WTC11 (cell line): ENCODE measurements around the gene KRTAP26-1.

Experiments
- ESRRA ChIP-seq: sonication (generic); formaldehyde crosslinking; IDR thresholded peaks from 2 replicates; pipeline ENCODE4 v1.8.1; 2022; ENCODE audit warnings: mild to moderate bottlenecking, missing genetic modification reagents, borderline replicate concordance
- GABPB1 ChIP-seq: sonication (generic); formaldehyde crosslinking; IDR thresholded peaks from 2 replicates; pipeline ENCODE4 v1.8.1; 2023; ENCODE audit warnings: mild to moderate bottlenecking, missing genetic modification reagents
- NFE2L1 ChIP-seq: sonication (generic); formaldehyde crosslinking; IDR thresholded peaks from 2 replicates; pipeline ENCODE4 v1.8.1; 2023; ENCODE audit warnings: missing genetic modification reagents
- NR3C1 ChIP-seq: sonication (generic); formaldehyde crosslinking; conservative IDR thresholded peaks from 2 replicates; pipeline ENCODE4 v1.8.1; 2023; ENCODE audit warnings: low read depth, mild to moderate bottlenecking, missing genetic modification reagents
- RELA ChIP-seq: sonication (generic); formaldehyde crosslinking; IDR thresholded peaks from 2 replicates; pipeline ENCODE4 v1.8.1; 2022; ENCODE audit warnings: missing genetic modification reagents, mild to moderate bottlenecking, borderline replicate concordance
- TEAD4 ChIP-seq: sonication (generic); formaldehyde crosslinking; IDR thresholded peaks from 2 replicates; pipeline ENCODE4 v1.8.0; 2022; ENCODE audit warnings: mild to moderate bottlenecking, missing genetic modification reagents
- ZNF232 ChIP-seq: sonication (generic); formaldehyde crosslinking; IDR thresholded peaks from 2 replicates; pipeline ENCODE4 v1.8.0; 2022; ENCODE audit warnings: mild to moderate bottlenecking, missing genetic modification reagents
- ZNF396 ChIP-seq: fragments of 250-450 bp; sonication (Bioruptor Pico); IDR thresholded peaks from 2 replicates; pipeline ENCODE4 v1.8.0; 2021; ENCODE audit warnings: mild to moderate bottlenecking, moderate library complexity, borderline replicate concordance
- TF ChIP-seq, protein P1 (sequence below): fragments of 200-600 bp; IDR thresholded peaks from 2 replicates; pipeline ENCODE4 v1.8.0; 2022; ENCODE audit warnings: antibody characterized with exemption
- TF ChIP-seq, protein P2 (sequence below): sonication (generic); formaldehyde crosslinking; conservative IDR thresholded peaks from 2 replicates; pipeline ENCODE4 v1.8.1; 2022; ENCODE audit warnings: mild to moderate bottlenecking, missing genetic modification reagents
- TF ChIP-seq, protein P3 (sequence below): sonication (generic); formaldehyde crosslinking; IDR thresholded peaks from 2 replicates; pipeline ENCODE4 v1.8.1; 2023; ENCODE audit warnings: mild to moderate bottlenecking, missing genetic modification reagents, moderate library complexity
- TF ChIP-seq, protein P4 (sequence below): sonication (generic); formaldehyde crosslinking; IDR thresholded peaks from 2 replicates; pipeline ENCODE4 v1.8.0; 2022; ENCODE audit warnings: mild to moderate bottlenecking, missing genetic modification reagents
- TF ChIP-seq, protein P5 (sequence below): sonication (generic); formaldehyde crosslinking; IDR thresholded peaks from 2 replicates; pipeline ENCODE4 v1.8.0; 2023; ENCODE audit warnings: mild to moderate bottlenecking, missing genetic modification reagents
- TF ChIP-seq, protein P6 (sequence below): sonication (generic); formaldehyde crosslinking; IDR thresholded peaks from 2 replicates; pipeline ENCODE4 v1.8.0; 2022; ENCODE audit warnings: mild to moderate bottlenecking, missing genetic modification reagents

DNA sequence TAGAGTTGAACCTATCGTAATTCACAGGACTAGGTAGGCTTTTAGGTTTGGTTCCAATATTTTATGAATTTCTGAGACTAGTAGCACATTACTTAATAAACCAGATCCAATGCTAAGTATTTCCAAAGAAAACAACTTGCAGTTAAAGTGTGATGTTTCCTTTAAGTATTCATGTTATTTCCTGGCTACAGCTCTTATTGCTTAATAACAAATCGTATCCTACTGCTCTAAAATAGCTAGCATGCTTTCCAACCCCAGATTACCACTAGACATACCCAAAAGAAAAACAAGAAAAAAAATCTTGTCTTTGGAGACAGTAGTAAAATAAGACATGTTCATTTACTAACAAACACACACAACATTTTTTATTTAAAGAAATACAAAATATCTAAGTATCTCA, 16.5 kb upstream of the KRTAP26-1 start:
- TF ChIP-seq, protein P1, sequence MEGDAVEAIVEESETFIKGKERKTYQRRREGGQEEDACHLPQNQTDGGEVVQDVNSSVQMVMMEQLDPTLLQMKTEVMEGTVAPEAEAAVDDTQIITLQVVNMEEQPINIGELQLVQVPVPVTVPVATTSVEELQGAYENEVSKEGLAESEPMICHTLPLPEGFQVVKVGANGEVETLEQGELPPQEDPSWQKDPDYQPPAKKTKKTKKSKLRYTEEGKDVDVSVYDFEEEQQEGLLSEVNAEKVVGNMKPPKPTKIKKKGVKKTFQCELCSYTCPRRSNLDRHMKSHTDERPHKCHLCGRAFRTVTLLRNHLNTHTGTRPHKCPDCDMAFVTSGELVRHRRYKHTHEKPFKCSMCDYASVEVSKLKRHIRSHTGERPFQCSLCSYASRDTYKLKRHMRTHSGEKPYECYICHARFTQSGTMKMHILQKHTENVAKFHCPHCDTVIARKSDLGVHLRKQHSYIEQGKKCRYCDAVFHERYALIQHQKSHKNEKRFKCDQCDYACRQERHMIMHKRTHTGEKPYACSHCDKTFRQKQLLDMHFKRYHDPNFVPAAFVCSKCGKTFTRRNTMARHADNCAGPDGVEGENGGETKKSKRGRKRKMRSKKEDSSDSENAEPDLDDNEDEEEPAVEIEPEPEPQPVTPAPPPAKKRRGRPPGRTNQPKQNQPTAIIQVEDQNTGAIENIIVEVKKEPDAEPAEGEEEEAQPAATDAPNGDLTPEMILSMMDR, result no peak
- no peak for TF ChIP-seq ZNF232
- TF ChIP-seq, protein P2, sequence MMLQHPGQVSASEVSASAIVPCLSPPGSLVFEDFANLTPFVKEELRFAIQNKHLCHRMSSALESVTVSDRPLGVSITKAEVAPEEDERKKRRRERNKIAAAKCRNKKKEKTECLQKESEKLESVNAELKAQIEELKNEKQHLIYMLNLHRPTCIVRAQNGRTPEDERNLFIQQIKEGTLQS (CRISPR knock-in tag), result no peak
- TF ChIP-seq TEAD4, result no peak
- TF ChIP-seq ESRRA (CRISPR knock-in tag), result no peak
- TF ChIP-seq NFE2L1, result no peak
- TF ChIP-seq, protein P3, sequence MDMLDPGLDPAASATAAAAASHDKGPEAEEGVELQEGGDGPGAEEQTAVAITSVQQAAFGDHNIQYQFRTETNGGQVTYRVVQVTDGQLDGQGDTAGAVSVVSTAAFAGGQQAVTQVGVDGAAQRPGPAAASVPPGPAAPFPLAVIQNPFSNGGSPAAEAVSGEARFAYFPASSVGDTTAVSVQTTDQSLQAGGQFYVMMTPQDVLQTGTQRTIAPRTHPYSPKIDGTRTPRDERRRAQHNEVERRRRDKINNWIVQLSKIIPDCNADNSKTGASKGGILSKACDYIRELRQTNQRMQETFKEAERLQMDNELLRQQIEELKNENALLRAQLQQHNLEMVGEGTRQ, result no peak
- TF ChIP-seq RELA (CRISPR knock-in tag), result no peak
- TF ChIP-seq NR3C1, result no peak
- TF ChIP-seq, protein P4, sequence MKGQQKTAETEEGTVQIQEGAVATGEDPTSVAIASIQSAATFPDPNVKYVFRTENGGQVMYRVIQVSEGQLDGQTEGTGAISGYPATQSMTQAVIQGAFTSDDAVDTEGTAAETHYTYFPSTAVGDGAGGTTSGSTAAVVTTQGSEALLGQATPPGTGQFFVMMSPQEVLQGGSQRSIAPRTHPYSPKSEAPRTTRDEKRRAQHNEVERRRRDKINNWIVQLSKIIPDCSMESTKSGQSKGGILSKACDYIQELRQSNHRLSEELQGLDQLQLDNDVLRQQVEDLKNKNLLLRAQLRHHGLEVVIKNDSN, result no peak
- TF ChIP-seq ZNF396 (CRISPR knock-in tag), result no peak
- TF ChIP-seq, protein P5, sequence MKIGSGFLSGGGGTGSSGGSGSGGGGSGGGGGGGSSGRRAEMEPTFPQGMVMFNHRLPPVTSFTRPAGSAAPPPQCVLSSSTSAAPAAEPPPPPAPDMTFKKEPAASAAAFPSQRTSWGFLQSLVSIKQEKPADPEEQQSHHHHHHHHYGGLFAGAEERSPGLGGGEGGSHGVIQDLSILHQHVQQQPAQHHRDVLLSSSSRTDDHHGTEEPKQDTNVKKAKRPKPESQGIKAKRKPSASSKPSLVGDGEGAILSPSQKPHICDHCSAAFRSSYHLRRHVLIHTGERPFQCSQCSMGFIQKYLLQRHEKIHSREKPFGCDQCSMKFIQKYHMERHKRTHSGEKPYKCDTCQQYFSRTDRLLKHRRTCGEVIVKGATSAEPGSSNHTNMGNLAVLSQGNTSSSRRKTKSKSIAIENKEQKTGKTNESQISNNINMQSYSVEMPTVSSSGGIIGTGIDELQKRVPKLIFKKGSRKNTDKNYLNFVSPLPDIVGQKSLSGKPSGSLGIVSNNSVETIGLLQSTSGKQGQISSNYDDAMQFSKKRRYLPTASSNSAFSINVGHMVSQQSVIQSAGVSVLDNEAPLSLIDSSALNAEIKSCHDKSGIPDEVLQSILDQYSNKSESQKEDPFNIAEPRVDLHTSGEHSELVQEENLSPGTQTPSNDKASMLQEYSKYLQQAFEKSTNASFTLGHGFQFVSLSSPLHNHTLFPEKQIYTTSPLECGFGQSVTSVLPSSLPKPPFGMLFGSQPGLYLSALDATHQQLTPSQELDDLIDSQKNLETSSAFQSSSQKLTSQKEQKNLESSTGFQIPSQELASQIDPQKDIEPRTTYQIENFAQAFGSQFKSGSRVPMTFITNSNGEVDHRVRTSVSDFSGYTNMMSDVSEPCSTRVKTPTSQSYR, result no peak
- TF ChIP-seq, protein P6, sequence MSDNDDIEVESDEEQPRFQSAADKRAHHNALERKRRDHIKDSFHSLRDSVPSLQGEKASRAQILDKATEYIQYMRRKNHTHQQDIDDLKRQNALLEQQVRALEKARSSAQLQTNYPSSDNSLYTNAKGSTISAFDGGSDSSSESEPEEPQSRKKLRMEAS (CRISPR knock-in tag), result no peak
- no peak for TF ChIP-seq GABPB1 (CRISPR knock-in tag)
